ENCODE data around the gene SLC66A1.

- TF ChIP-seq CTCF (IDR thresholded peaks at IDR 0.05) (no peak), POLR2A (IDR thresholded peaks at IDR 0.05) (no peak), EP300 (IDR thresholded peaks at IDR 0.05; ENCODE audit: low read depth) (no peak), POLR2AphosphoS5 (IDR thresholded peaks at IDR 0.05) (no peak)
These were observed 14.6 kb downstream of the SLC66A1 start for GRCh38 chr1:19326748-19327065.
